PC-9 (cell line): ENCODE results near the gene C3orf20. TPM values are rescaled to one million over a fixed set of nuclear protein-coding genes. Genes with fewer than 3 reads are reported as not detected.
"Not testable (repeated sequence)": the region's sequence is repeated elsewhere in the genome, so short reads cannot be mapped to it uniquely, and the experiment has no call there.

ENCODE experiments used
- BruUV-seq: library from RNA; stranded (reverse); fragments of 400-500 nt; replicated peaks from 2 replicates; lab custom pipeline; 2021; lab: Mats Ljungman, UMichigan
- CTCF ChIA-PET: fragments of 300-600 bp; sonication (Branson Sonifier 250); formaldehyde crosslinking; loops from one replicate; lab custom pipeline; 2022; ENCODE audit warnings: antibody characterized with exemption; lab: Charles Lee
- POLR2A ChIA-PET: fragments of 300-600 bp; sonication (Branson Sonifier 250); formaldehyde crosslinking; loops from one replicate; lab custom pipeline; 2022; ENCODE audit warnings: antibody characterized with exemption; ENCODE audit not compliant: unreplicated experiment; lab: Charles Lee
- DNase-seq, 2 experiments: peaks; one replicate each; pipeline versions ENCODE4 v3.0.0 to v3.0.0-alpha.2; 2015 to 2022; ENCODE audit warnings: mixed read lengths in 1 of 2
- H2AFZ ChIP-seq: fragments of 200-600 bp; sonication (generic); 2 replicates; pipeline ENCODE4 v1.8.1; 2017; ENCODE audit warnings: antibody characterized with exemption
- H3F3A ChIP-seq: fragments of 200-600 bp; sonication (generic); 2 replicates; pipeline ENCODE4 v1.8.1; 2017; ENCODE audit warnings: antibody characterized with exemption, mild to moderate bottlenecking, low read depth; ENCODE audit not compliant: insufficient read depth
- H3K27ac ChIP-seq: fragments of 200-600 bp; sonication (generic); 2 replicates; pipeline ENCODE4 v1.6.1; 2016; ENCODE audit warnings: mixed run types
- H3K27me3 ChIP-seq: fragments of 200-600 bp; sonication (generic); 2 replicates; pipeline ENCODE4 v1.6.1; 2016; ENCODE audit warnings: low read depth, mixed run types; ENCODE audit not compliant: insufficient read depth
- H3K36me3 ChIP-seq: fragments of 200-600 bp; sonication (generic); 2 replicates; pipeline ENCODE4 v1.6.1; 2016; ENCODE audit warnings: low read depth, mixed run types
- H3K4me1 ChIP-seq: fragments of 200-600 bp; sonication (generic); replicated peaks from 2 replicates; pipeline ENCODE4 v1.6.1; 2016; ENCODE audit warnings: mixed run types; ENCODE audit not compliant: insufficient read depth
- H3K4me2 ChIP-seq: fragments of 200-600 bp; sonication (generic); 2 replicates; pipeline ENCODE4 v1.6.1; 2017; ENCODE audit warnings: mixed run types
- H3K4me3 ChIP-seq: fragments of 200-600 bp; sonication (generic); 2 replicates; pipeline ENCODE4 v1.6.1; 2016; ENCODE audit warnings: mixed run types
- H3K79me2 ChIP-seq: fragments of 200-600 bp; sonication (generic); 2 replicates; pipeline ENCODE4 v1.6.1; 2017; ENCODE audit warnings: low read depth, mixed run types
- H3K9me2 ChIP-seq: fragments of 200-600 bp; sonication (generic); 2 replicates; pipeline ENCODE4 v1.8.1; 2017; ENCODE audit warnings: mild to moderate bottlenecking; ENCODE audit not compliant: insufficient read depth
- H3K9me3 ChIP-seq: fragments of 200-600 bp; sonication (generic); 2 replicates; pipeline ENCODE4 v1.8.1; 2016; ENCODE audit warnings: low read depth; ENCODE audit not compliant: insufficient read depth
- H4K20me1 ChIP-seq: fragments of 200-600 bp; sonication (generic); 2 replicates; pipeline ENCODE4 v1.8.1; 2017; ENCODE audit not compliant: insufficient read depth
- EZH2 ChIP-seq: fragments of 200-600 bp; sonication (generic); IDR thresholded peaks from 2 replicates; pipeline ENCODE4 v1.8.0; 2017; ENCODE audit warnings: antibody characterized with exemption, low read depth
- intact Hi-C: fragments of 100-400 bp; cut with micrococcal nuclease; formaldehyde crosslinking; loops from one replicate; pipeline ENCODE4 v1.10.0; 2022; ENCODE audit not compliant: unreplicated experiment
- total RNA-seq: library from RNA; stranded (reverse); gene quantifications from 2 replicates; pipeline ENCODE4 v1.2.3, GENCODE V29; 2021
- TF ChIP-seq, protein P1 (sequence below): fragments of 200-600 bp; sonication (generic); conservative IDR thresholded peaks from 2 replicates; pipeline ENCODE4 v1.6.1; 2017; ENCODE audit warnings: mixed run types, antibody characterized with exemption, mild to moderate bottlenecking, moderate library complexity

The C3orf20 gene
- total RNA-seq, 1 experiment from 2014 or later: not detected

DNA sequence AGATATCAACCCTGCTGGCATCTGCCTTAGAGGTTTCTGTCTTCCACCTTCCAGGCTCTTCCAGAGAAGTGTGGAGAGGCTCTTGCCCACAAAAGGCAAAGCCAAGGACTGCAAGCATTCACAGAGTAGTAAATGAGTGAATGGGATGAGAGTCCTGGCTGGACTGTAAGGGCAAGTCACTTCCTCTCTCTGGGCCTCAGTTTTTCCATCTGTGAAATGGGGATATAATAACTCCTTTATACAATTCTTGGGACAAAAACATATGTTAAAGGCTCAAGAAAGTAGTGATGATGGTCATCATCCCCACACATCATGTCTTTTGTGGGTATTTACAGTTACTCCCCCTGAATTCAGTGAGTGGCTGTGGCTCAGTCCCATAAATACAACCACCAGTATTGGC is 133.1 kb downstream of the C3orf20 start:
- POLR2A ChIA-PET: no interaction called here

DNA sequence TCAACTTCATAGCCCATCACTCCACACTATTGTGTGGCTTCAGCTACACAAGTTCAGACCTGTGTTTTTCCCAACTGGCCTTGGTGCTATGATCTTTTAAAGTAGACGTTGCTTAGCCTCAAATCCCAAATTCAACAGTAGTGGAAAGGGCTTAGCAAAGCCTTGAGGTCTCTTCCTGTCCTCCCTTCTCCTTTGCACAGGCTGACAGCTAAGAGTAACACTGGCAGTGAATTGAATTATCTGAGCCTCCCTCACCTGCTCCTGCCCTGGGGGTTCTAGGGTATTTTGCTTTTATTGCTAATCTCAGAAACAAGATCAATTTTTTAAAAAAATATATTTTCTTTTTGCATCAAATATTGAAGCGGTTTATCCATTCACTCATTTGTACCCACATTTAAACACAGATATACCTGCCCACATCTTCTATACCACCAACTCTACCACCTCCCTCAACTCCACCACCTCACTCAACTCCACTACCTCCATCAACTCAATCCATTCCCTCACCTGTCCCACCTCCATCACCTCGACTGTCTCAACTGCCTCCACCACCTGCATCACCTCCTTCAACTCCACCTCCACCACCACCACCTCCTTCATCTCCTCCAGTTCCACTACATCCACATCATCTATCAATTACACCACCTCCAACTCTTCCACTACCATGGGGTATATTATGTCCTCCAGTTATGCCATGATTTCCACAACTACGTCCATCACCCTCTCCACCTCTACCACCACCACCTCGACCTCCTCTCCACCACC is 133.7 kb downstream of the C3orf20 start:
- Histone ChIP-seq H3F3A (no peaks in the 10 kb centered on the region), H3K4me2 (no peak overlapping the region), H3K27me3 (no peaks in the 10 kb centered on the region), H3K27ac (no peak overlapping the region), H4K20me1 (no peaks in the 10 kb centered on the region), H3K79me2 (no peaks in the 10 kb centered on the region), H3K4me3 (no peak overlapping the region), H3K9me3 (no peaks in the 10 kb centered on the region), H2AFZ (no peak overlapping the region), H3K36me3 (no peaks in the 10 kb centered on the region), H3K9me2 (no peaks in the 10 kb centered on the region), H3K4me1 (no peaks in the 10 kb centered on the region)
- no TSS peak for BruUV-seq
- intact Hi-C loops: no loop called here
- no peak for DNase-seq
- POLR2A ChIA-PET: no interaction called here
- CTCF ChIA-PET: no interaction called here
- TF ChIP-seq EZH2: no peak
- TF ChIP-seq, protein P1, sequence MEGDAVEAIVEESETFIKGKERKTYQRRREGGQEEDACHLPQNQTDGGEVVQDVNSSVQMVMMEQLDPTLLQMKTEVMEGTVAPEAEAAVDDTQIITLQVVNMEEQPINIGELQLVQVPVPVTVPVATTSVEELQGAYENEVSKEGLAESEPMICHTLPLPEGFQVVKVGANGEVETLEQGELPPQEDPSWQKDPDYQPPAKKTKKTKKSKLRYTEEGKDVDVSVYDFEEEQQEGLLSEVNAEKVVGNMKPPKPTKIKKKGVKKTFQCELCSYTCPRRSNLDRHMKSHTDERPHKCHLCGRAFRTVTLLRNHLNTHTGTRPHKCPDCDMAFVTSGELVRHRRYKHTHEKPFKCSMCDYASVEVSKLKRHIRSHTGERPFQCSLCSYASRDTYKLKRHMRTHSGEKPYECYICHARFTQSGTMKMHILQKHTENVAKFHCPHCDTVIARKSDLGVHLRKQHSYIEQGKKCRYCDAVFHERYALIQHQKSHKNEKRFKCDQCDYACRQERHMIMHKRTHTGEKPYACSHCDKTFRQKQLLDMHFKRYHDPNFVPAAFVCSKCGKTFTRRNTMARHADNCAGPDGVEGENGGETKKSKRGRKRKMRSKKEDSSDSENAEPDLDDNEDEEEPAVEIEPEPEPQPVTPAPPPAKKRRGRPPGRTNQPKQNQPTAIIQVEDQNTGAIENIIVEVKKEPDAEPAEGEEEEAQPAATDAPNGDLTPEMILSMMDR: no peak

More for the DNA sequence above, 133.1 kb downstream of the C3orf20 start:
- BruUV-seq: no TSS peak
- H4K20me1 ChIP-seq: no peaks in the 10 kb centered on the region
- intact Hi-C loops: no loop called here
- H3K4me3 ChIP-seq: no peak overlapping the region
- H3K36me3 ChIP-seq: no peaks in the 10 kb centered on the region
- no peaks in the 10 kb centered on the region for H3K4me1 ChIP-seq
- H3K4me2 ChIP-seq: no peak overlapping the region
- H3K9me3 ChIP-seq: no peaks in the 10 kb centered on the region
- H3K27ac ChIP-seq: no peak overlapping the region
- no peak for DNase-seq
- no peaks in the 10 kb centered on the region for H3F3A ChIP-seq
- 0 out of 2 replicates have a peak, but pooled peaks cover under 1% of the 10 kb centered on the region for H3K27me3 ChIP-seq
- no peaks in the 10 kb centered on the region for H3K9me2 ChIP-seq
- TF ChIP-seq EZH2: no peak
- TF ChIP-seq, protein P1: no peak
- no peak overlapping the region for H2AFZ ChIP-seq
- no peaks in the 10 kb centered on the region for H3K79me2 ChIP-seq
- CTCF ChIA-PET: no interaction called here

DNA sequence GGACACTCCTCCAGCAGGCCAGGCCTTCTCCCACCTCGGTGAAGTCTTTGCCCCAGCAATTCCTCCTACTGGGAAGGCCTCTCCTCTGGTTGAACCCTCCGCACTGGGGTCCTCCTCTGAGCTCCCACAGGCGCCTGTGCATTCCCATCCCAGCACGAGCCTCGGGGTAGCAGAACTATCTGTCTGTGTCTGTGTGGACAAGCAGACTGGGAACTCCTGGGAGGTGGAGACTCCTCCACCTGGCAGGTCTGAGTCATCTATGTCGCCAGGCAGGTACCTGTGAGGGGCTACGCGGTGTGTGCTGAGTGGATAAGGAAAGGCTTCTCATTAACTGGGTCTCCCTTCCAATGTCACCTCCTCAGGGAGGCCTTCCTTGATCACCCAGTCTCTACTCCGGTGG is 134.7 kb downstream of the C3orf20 start:
- H3K4me2 ChIP-seq, H3K27ac ChIP-seq, H4K20me1 ChIP-seq, CTCF ChIA-PET, H3K27me3 ChIP-seq, H3K4me3 ChIP-seq, H3K79me2 ChIP-seq, BruUV-seq, H3K4me1 ChIP-seq, H3F3A ChIP-seq, POLR2A ChIA-PET, H3K9me2 ChIP-seq, H2AFZ ChIP-seq, intact Hi-C loops, DNase-seq, H3K9me3 ChIP-seq, H3K36me3 ChIP-seq: not testable (repeated sequence)
